Duodenal mucosa (tissue), 2 donors: Measurements from ENCODE around the gene SMIM22.

ENCODE experiments used
- H3K27ac ChIP-seq: one replicate; pipeline ENCODE4 v1.7.0; 2013; ENCODE audit warnings: low read depth, low read length
- H3K27me3 ChIP-seq, 2 donors: one replicate each; pipeline ENCODE4 v1.7.0; 2013; ENCODE audit warnings: low read length in 2 of 2, control low read depth in 1 of 2; ENCODE audit not compliant: insufficient read depth in 2 of 2, control insufficient read depth in 1 of 2
- H3K36me3 ChIP-seq, 2 donors: one replicate each; pipeline ENCODE4 v1.7.0; 2013; ENCODE audit warnings: low read length in 2 of 2, control low read depth in 1 of 2; ENCODE audit not compliant: insufficient read depth in 2 of 2, control insufficient read depth in 1 of 2
- H3K4me1 ChIP-seq, 2 donors: one replicate each; pipeline ENCODE4 v1.7.0; 2013; ENCODE audit warnings: low read length in 2 of 2, control low read depth in 1 of 2; ENCODE audit not compliant: insufficient read depth in 2 of 2, control insufficient read depth in 1 of 2
- H3K4me3 ChIP-seq, 2 donors: one replicate each; pipeline ENCODE4 v1.7.0; 2013; ENCODE audit warnings: low read length in 2 of 2, low read depth in 1 of 2
- H3K9ac ChIP-seq, 2 donors: one replicate each; pipeline ENCODE4 v1.7.0; 2013; ENCODE audit warnings: low read length in 2 of 2, low read depth in 1 of 2
- H3K9me3 ChIP-seq, 2 donors: one replicate each; pipeline ENCODE4 v1.7.0; 2013; ENCODE audit warnings: low read length in 2 of 2, control low read depth in 1 of 2; ENCODE audit not compliant: control insufficient read depth in 1 of 2

Gene SMIM22

GRCh38 chr16:4769306-4769638, 25.9 kb upstream of the SMIM22 start:
- Histone ChIP-seq H3K27ac (no peak overlapping the region), H3K4me3 (peak overlapping the region; percentile 88 to 95), H3K27me3 (no peaks in the 10 kb centered on the region), H3K9ac (peak overlapping the region; percentile 71 to 91), H3K4me1 (peaks cover 20 to 33% of the 10 kb centered on the region in 2 donors), H3K36me3 (peaks cover 0 to 7% of the 10 kb centered on the region in 2 donors), H3K9me3 (no peaks in the 10 kb centered on the region)

DNA sequence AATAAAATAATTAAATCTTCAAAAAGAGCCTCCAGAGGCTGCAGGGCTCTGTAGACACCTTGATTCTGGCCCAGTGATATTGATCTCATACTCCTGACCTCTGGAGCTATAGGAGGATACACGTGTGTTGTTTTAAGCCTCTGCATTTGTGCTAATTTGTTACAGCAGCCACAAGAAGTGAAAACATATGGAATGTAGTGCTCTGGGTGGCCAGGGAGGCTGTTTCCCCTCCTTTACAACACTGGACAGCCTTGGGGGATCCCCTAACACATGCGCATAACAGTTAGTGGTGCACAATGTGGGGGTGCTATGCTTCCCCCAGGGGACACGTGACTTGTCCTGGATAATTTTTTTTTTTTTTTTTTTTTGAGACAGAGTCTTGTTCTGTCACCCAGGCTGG, 23.5 kb upstream of the SMIM22 start:
- Histone ChIP-seq H3K9me3 (no peaks in the 10 kb centered on the region), H3K36me3 (no peaks in the 10 kb centered on the region), H3K4me1 (peaks cover 10 to 17% of the 10 kb centered on the region in 2 donors), H3K27me3 (no peaks in the 10 kb centered on the region), H3K27ac (no peak overlapping the region), H3K4me3 (no peak overlapping the region), H3K9ac (no peak overlapping the region)

DNA sequence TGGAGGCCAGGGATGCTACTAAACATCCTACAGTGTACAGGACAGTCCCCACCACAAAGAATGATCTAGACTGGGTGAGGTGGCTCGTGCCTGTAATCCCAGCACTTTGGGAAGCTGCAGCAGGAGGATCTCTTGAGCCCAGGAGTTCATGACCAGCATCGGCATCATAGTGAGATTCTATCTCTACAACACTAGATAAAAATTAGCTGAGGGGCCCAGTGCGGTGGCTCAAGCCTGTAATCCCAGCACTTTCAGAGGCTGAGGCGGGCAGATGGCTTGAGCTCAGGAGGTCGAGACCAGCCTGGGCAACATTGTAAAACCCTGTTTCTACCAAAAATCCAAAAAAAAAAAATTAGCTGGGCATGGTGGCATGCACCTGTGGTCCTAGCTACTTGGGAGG, 22.8 kb upstream of the SMIM22 start:
- H3K9me3 ChIP-seq = no peaks in the 10 kb centered on the region
- no peak overlapping the region for H3K27ac ChIP-seq
- peaks cover 10 to 17% of the 10 kb centered on the region in 2 donors for H3K4me1 ChIP-seq
- H3K4me3 ChIP-seq = no peak overlapping the region
- H3K36me3 ChIP-seq = no peaks in the 10 kb centered on the region
- no peaks in the 10 kb centered on the region for H3K27me3 ChIP-seq
- no peak overlapping the region for H3K9ac ChIP-seq

- no peaks in the 10 kb centered on the region for H3K4me1 ChIP-seq
- H3K36me3 ChIP-seq = no peaks in the 10 kb centered on the region
- no peak overlapping the region for H3K27ac ChIP-seq
- H3K9me3 ChIP-seq = no peaks in the 10 kb centered on the region
- no peaks in the 10 kb centered on the region for H3K27me3 ChIP-seq
- no peak overlapping the region for H3K9ac ChIP-seq
- no peak overlapping the region for H3K4me3 ChIP-seq
Measured at GRCh38 chr16:4775005-4775404, 20.2 kb upstream of the SMIM22 start.

DNA sequence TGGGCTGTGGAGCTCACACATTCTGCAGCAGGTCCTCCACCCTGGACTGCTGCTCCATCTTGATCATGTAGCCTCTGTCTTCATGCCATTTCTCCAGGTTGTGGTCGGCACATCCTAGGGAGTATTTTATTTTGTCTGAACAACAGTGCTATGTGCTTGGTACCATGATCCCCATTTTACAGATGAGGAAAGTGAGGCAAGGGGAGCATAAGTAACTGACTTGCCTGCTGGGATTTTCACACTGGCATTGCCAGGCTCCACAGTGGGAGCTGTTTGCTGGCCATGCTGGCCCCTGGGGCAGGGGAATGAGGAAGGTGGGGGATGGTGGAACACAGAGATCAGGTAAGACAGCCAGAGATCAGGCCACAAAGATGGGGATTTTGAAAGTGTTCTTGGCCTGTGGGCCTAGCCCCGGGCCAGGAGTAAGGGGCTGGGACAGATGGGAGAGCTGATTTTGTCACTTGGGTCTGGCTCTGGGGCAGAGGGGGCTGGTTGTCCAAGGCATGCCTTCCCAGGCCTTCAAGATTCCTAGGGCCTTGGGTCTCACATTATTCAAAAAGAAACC, 18.9 kb upstream of the SMIM22 start:
- Histone ChIP-seq H3K4me3 (no peak overlapping the region), H3K9me3 (no peaks in the 10 kb centered on the region), H3K9ac (no peak overlapping the region), H3K36me3 (no peaks in the 10 kb centered on the region), H3K27ac (no peak overlapping the region), H3K4me1 (no peaks in the 10 kb centered on the region), H3K27me3 (no peaks in the 10 kb centered on the region)

- H3K9me3 ChIP-seq = no peaks in the 10 kb centered on the region
- no peaks in the 10 kb centered on the region for H3K36me3 ChIP-seq
- H3K4me1 ChIP-seq = no peaks in the 10 kb centered on the region
- H3K27ac ChIP-seq = no peak overlapping the region
- no peaks in the 10 kb centered on the region for H3K27me3 ChIP-seq
- H3K4me3 ChIP-seq = no peak overlapping the region
- no peak overlapping the region for H3K9ac ChIP-seq
Measured at GRCh38 chr16:4777339-4778049, 17.7 kb upstream of the SMIM22 start.

GRCh38 chr16:4778050-4778392, 17.1 kb upstream of the SMIM22 start:
- Histone ChIP-seq H3K4me1 (no peaks in the 10 kb centered on the region), H3K9me3 (no peaks in the 10 kb centered on the region), H3K9ac (no peak overlapping the region), H3K4me3 (no peak overlapping the region), H3K27ac (no peak overlapping the region), H3K27me3 (no peaks in the 10 kb centered on the region), H3K36me3 (no peaks in the 10 kb centered on the region)

DNA sequence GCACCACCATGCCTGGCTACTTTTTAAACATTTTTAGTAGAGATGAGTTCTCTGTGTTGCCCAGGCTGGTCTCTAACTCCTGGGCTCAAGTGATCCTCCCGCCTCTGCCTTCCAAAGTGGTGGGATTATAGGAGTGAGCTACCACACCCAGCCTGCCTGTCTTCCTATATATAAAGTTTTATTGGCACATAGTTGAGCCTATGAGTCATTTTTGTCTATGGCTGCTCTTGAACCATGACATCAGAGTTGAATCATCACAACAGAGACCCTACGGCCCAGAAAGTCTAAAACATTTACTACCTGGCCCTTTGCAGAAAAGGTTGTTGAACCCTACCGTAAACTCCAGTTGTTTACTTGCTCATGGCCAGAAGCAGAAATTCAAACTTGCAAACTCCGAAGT, 14.9 kb upstream of the SMIM22 start:
- H3K4me3 ChIP-seq = no peak overlapping the region
- no peaks in the 10 kb centered on the region for H3K4me1 ChIP-seq
- no peaks in the 10 kb centered on the region for H3K9me3 ChIP-seq
- H3K9ac ChIP-seq = no peak overlapping the region
- no peaks in the 10 kb centered on the region for H3K27me3 ChIP-seq
- H3K27ac ChIP-seq = no peak overlapping the region
- H3K36me3 ChIP-seq = no peaks in the 10 kb centered on the region

DNA sequence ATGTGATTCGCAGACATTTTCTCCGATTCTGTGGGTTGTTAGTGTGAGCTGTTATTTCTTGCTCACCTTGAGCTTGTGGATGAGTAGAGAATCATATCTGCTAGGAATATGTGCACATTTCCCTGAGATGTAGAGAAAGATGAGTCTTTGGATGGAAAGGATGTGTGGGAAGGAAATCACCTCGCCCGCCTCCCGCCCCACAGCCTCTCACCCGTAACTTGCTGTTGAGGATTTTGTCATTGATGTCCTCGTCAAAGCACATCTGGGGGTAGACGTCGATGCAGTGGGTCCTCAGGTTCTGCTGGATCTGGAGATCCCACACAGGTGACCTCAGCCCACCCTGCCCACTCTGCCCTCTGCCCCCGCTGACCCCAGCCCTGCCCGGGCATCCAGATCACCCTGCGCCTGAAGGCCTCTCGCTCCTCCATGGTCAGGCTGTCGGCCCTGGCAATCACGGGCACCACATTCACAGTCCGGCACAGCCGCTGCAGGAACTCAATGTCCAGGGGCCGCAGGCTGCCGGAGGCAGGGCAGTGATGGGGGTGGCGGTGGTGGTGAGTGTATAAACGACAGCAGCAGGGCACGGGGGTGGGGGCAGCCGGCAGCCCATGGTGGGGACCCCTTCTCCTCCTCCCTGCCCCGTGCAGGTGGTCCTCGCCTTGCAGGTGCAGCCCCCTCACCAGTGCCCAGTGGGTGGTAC, 11.8 kb upstream of the SMIM22 start:
- no peaks in the 10 kb centered on the region for H3K36me3 ChIP-seq
- no peaks in the 10 kb centered on the region for H3K27me3 ChIP-seq
- H3K9ac ChIP-seq = no peak overlapping the region
- H3K4me1 ChIP-seq = peaks cover 4 to 7% of the 10 kb centered on the region in 2 donors
- H3K4me3 ChIP-seq = no peak overlapping the region
- no peak overlapping the region for H3K27ac ChIP-seq
- no peaks in the 10 kb centered on the region for H3K9me3 ChIP-seq

DNA sequence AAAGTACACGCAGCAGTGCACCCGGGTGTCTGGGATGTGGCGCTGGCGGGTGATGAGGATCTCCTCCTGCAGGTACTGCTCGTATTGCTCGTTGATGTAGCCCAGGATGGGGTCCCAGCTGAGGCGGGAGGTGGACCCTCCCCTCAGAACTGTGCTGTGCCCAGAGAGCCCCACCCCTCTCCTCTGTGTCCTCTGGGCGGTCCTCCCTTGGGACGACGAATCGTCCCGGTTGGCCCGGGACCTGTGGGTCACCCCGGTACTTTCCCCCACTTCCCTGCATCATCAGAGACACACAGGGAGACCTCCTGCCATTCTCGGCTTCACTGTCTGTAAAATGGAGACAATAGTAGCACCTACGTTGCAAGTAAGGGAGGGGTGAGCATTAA, 11.2 kb upstream of the SMIM22 start:
- Histone ChIP-seq H3K36me3 (no peaks in the 10 kb centered on the region), H3K4me1 (peaks cover 5 to 7% of the 10 kb centered on the region in 2 donors), H3K9me3 (no peaks in the 10 kb centered on the region), H3K27me3 (no peaks in the 10 kb centered on the region), H3K27ac (no peak overlapping the region), H3K4me3 (no peak overlapping the region), H3K9ac (no peak overlapping the region)
